Liver (tissue), 3 donors: ENCODE measurements around the gene UNC5B.
A peak's percentile ranks its signal among the peaks of the same experiment; 100 is the strongest.

Experiments
- ATF3 ChIP-seq: IDR thresholded peaks from 2 replicates; pipeline ENCODE4 v1.6.1; 2016; ENCODE audit warnings: antibody characterized with exemption
- CTCF ChIP-seq: fragments of 150-350 bp; IDR thresholded peaks from 2 replicates; pipeline ENCODE4 v1.5.1; 2017; ENCODE audit warnings: improper control_type of control experiment, low read depth, low read length; ENCODE audit not compliant: missing input control
- EGR1 ChIP-seq, 2 donors: IDR thresholded peaks; 2 replicates each; pipeline ENCODE4 v1.6.1; 2016 to 2018; ENCODE audit warnings: antibody characterized with exemption in 2 of 2, low read depth in 2 of 2
- GABPA ChIP-seq, 2 donors: IDR thresholded peaks in 1 of 2; conservative IDR thresholded peaks in 1 of 2; 2 replicates each; pipeline ENCODE4 v1.6.1; 2016; ENCODE audit warnings: antibody characterized with exemption in 2 of 2, mild to moderate bottlenecking in 1 of 2, moderate library complexity in 1 of 2
- HNF4G ChIP-seq: IDR thresholded peaks from 2 replicates; pipeline ENCODE4 v1.6.1; 2016; ENCODE audit warnings: antibody characterized with exemption
- JUND ChIP-seq, 2 donors: IDR thresholded peaks; 2 replicates each; pipeline ENCODE4 v1.6.1; 2016; ENCODE audit warnings: antibody characterized with exemption in 2 of 2
- MAX ChIP-seq: IDR thresholded peaks from 2 replicates; pipeline ENCODE4 v1.6.1; 2016; ENCODE audit warnings: antibody characterized with exemption
- RAD21 ChIP-seq, 2 donors: IDR thresholded peaks; 2 replicates each; pipeline ENCODE4 v1.6.1; 2016; ENCODE audit warnings: antibody characterized with exemption in 2 of 2, mild to moderate bottlenecking in 2 of 2
- REST ChIP-seq: IDR thresholded peaks from 2 replicates; pipeline ENCODE4 v1.6.1; 2016; ENCODE audit warnings: antibody characterized with exemption, mild to moderate bottlenecking
- RXRA ChIP-seq, 2 donors: IDR thresholded peaks; 2 replicates each; pipeline ENCODE4 v1.6.1; 2017 to 2018; ENCODE audit warnings: antibody characterized with exemption in 2 of 2, mild to moderate bottlenecking in 1 of 2
- SP1 ChIP-seq: IDR thresholded peaks from 2 replicates; pipeline ENCODE4 v1.6.1; 2018; ENCODE audit warnings: antibody characterized with exemption, mild to moderate bottlenecking
- TAF1 ChIP-seq: conservative IDR thresholded peaks from 2 replicates; pipeline ENCODE4 v1.6.1; 2016; ENCODE audit warnings: antibody characterized with exemption, mild to moderate bottlenecking
- YY1 ChIP-seq: IDR thresholded peaks from 2 replicates; pipeline ENCODE4 v1.6.1; 2016; ENCODE audit warnings: antibody characterized with exemption, mild to moderate bottlenecking
- donor health status: healthy.
- donor health status: healthy.

GRCh38 chr10:71290331-71290730, 78.0 kb downstream of the UNC5B start:
- TF ChIP-seq CTCF (no peak), YY1 (no peak), MAX (no peak), SP1 (no peak), REST (no peak), JUND (IDR thresholded peaks at IDR 0.05) (no peak), TAF1 (no peak), GABPA (IDR thresholded peaks at IDR 0.05 in 1 of 2, conservative IDR thresholded peaks at IDR 0.05 in 1 of 2) (no peak), HNF4G (peak; percentile 12), EGR1 (IDR thresholded peaks at IDR 0.05; ENCODE audit: low read depth in 2 of 2) (no peak), ATF3 (no peak), RAD21 (IDR thresholded peaks at IDR 0.05) (no peak), RXRA (IDR thresholded peaks at IDR 0.05) (peak in 1 of 2 donors; percentile 52)
